HepG2 (cell line): Measurements from ENCODE around the gene CSNK2A1. TPM values are rescaled to one million over a fixed set of nuclear protein-coding genes. Genes with fewer than 3 reads are reported as not detected.

Experiments used
- ATAC-seq: fragments of 200-7000 bp; cut with Tn5 transposase; 3 replicates; pipeline ENCODE4 v1.9.1; 2020; ENCODE audit warnings: mild to moderate bottlenecking, moderate library complexity
- BruUV-seq: library from RNA; stranded (reverse); fragments of 400-500 nt; replicated peaks from 2 replicates; lab custom pipeline; 2021; lab: Mats Ljungman, UMichigan
- CTCF ChIA-PET: fragments of 300-600 bp; formaldehyde crosslinking; extraction: SDS; loops from one replicate; lab custom pipeline; 2021; ENCODE audit warnings: low total read pairs, inconsistent platforms, low intra/inter-chr PET ratio; lab: Yijun Ruan, JAX
- POLR2A ChIA-PET: fragments of 350-600 bp; sonication (Branson Sonifier 250); formaldehyde crosslinking; loops from one replicate; lab custom pipeline; 2020; ENCODE audit warnings: antibody characterized with exemption, inconsistent platforms; lab: Yijun Ruan, JAX
- DNase-seq: peaks from one replicate; pipeline ENCODE4 v3.0.0-alpha.2; 2015; ENCODE audit warnings: low spot score
- FAIRE-seq: peaks from 3 replicates; lab custom pipeline; 2011; peaks lifted over from hg19 to GRCh38; lab: Jason Lieb, UNC
- H2AFZ ChIP-seq: one replicate; pipeline ENCODE4 v1.6.1; 2011; ENCODE audit warnings: low read length, inconsistent platforms
- H3K27ac ChIP-seq: fragments of 300-600 bp; 3 replicates; pipeline ENCODE4 v1.8.0; 2011; ENCODE audit warnings: mixed run types, mild to moderate bottlenecking, mixed read lengths, low read length, inconsistent platforms; ENCODE audit not compliant: insufficient read depth; ENCODE audit errors: extremely low read length
- H3K27me3 ChIP-seq, 2 experiments: fragments of 200-600 bp in 1 of 2; 2 replicates in 1 of 2; 3 replicates in 1 of 2; pipeline versions ENCODE4 v1.6.0 to v1.8.0; 2011; ENCODE audit warnings: low read length in 2 of 2, mild to moderate bottlenecking in 2 of 2, moderate library complexity in 2 of 2, inconsistent platforms in 1 of 2; ENCODE audit not compliant: insufficient read depth in 2 of 2, control insufficient read depth in 1 of 2
- H3K36me3 ChIP-seq, 2 experiments: fragments of 200-600 bp in 1 of 2; replicated peaks in 1 of 2; 2 replicates in 1 of 2; 3 replicates in 1 of 2; pipeline versions ENCODE4 v1.5.1 to v1.8.0; 2011; ENCODE audit warnings: low read length in 2 of 2, inconsistent platforms in 1 of 2; ENCODE audit not compliant: insufficient read depth in 2 of 2, control insufficient read depth in 1 of 2
- H3K4me1 ChIP-seq: 2 replicates; pipeline ENCODE4 v1.5.1; 2012; ENCODE audit warnings: low read length, inconsistent platforms; ENCODE audit not compliant: insufficient read depth
- H3K4me2 ChIP-seq: 2 replicates; pipeline ENCODE4 v1.6.0; 2011; ENCODE audit warnings: low read depth, low read length, inconsistent platforms
- H3K4me3 ChIP-seq, 3 experiments: fragments of 200-600 bp in 1 of 3; sonication (generic), shearing (Covaris generic) in 1 of 3; replicated peaks in 1 of 3; 2 replicates each; pipeline ENCODE4 v1.5.1; 2011 to 2016; ENCODE audit warnings: low read length in 3 of 3, inconsistent platforms in 2 of 3, low read depth in 2 of 3, mild to moderate bottlenecking in 2 of 3, control low read depth in 1 of 3, mixed read lengths in 1 of 3; ENCODE audit not compliant: insufficient read depth in 1 of 3
- H3K79me2 ChIP-seq: one replicate; pipeline ENCODE4 v1.6.1; 2011; ENCODE audit warnings: low read length, inconsistent platforms; ENCODE audit not compliant: insufficient read depth
- H3K9ac ChIP-seq: 2 replicates; pipeline ENCODE4 v1.6.0; 2011; ENCODE audit warnings: mild to moderate bottlenecking, low read depth, low read length, inconsistent platforms; ENCODE audit not compliant: insufficient read depth
- H3K9me3 ChIP-seq: 2 replicates; pipeline ENCODE4 v1.5.1; 2012; ENCODE audit warnings: mild to moderate bottlenecking, low read length
- H4K20me1 ChIP-seq: 2 replicates; pipeline ENCODE4 v1.6.0; 2011; ENCODE audit warnings: inconsistent platforms, mild to moderate bottlenecking, low read length, moderate library complexity; ENCODE audit not compliant: insufficient read depth
- ATF1 ChIP-seq: IDR thresholded peaks from 2 replicates; pipeline ENCODE4 v1.6.1; 2016; ENCODE audit warnings: mild to moderate bottlenecking, control low read depth
- DMAP1 ChIP-seq: IDR thresholded peaks from 2 replicates; pipeline ENCODE4 v1.6.1; 2016
- DR1 ChIP-seq: sonication (generic); formaldehyde crosslinking; IDR thresholded peaks from 2 replicates; pipeline ENCODE4 v1.8.0; 2021; ENCODE audit warnings: mild to moderate bottlenecking, missing genetic modification reagents, inconsistent platforms
- FOXC1 ChIP-seq: sonication (generic); formaldehyde crosslinking; IDR thresholded peaks from 2 replicates; pipeline ENCODE4 v1.8.0; 2022; ENCODE audit warnings: mild to moderate bottlenecking, missing genetic modification reagents, borderline replicate concordance
- GATAD1 ChIP-seq: IDR thresholded peaks from 2 replicates; pipeline ENCODE4 v1.6.1; 2016; ENCODE audit warnings: missing genetic modification reagents, missing compliant biosample characterization
- HMG20B ChIP-seq: conservative IDR thresholded peaks from 2 replicates; pipeline ENCODE4 v1.6.1; 2016; ENCODE audit warnings: missing genetic modification reagents, missing compliant biosample characterization
- PRPF4 ChIP-seq: fragments of 200-400 bp; formaldehyde crosslinking; IDR thresholded peaks from 2 replicates; pipeline ENCODE4 v1.6.1; 2016; ENCODE audit warnings: low read length, low read depth; ENCODE audit not compliant: poor library complexity, severe bottlenecking
- RELA ChIP-seq: sonication (generic); formaldehyde crosslinking; IDR thresholded peaks from 2 replicates; pipeline ENCODE4 v1.4.0; 2020; ENCODE audit warnings: missing genetic modification reagents
- SSRP1 ChIP-seq: IDR thresholded peaks from 2 replicates; pipeline ENCODE4 v1.6.1; 2016; ENCODE audit warnings: control low read depth
- TEAD2 ChIP-seq: sonication (generic); formaldehyde crosslinking; IDR thresholded peaks from 2 replicates; pipeline ENCODE4 v1.9.0; 2021; ENCODE audit warnings: missing genetic modification reagents
- TSC22D2 ChIP-seq: sonication (generic); formaldehyde crosslinking; IDR thresholded peaks from 2 replicates; pipeline ENCODE4 v1.5.1; 2020; ENCODE audit warnings: missing genetic modification reagents, mild to moderate bottlenecking, borderline replicate concordance
- ZNF276 ChIP-seq: sonication (generic); formaldehyde crosslinking; IDR thresholded peaks from 2 replicates; pipeline ENCODE4 v1.4.0; 2020; ENCODE audit warnings: mild to moderate bottlenecking, low read depth, missing genetic modification reagents
- ZNF563 ChIP-seq: sonication (generic); formaldehyde crosslinking; IDR thresholded peaks from 2 replicates; pipeline ENCODE4 v1.8.0; 2022; ENCODE audit warnings: mild to moderate bottlenecking, moderate library complexity, missing genetic modification reagents
- ZNF644 ChIP-seq: IDR thresholded peaks from 2 replicates; pipeline ENCODE4 v1.6.1; 2016; ENCODE audit warnings: low read depth
- ZSCAN25 ChIP-seq: sonication (generic); formaldehyde crosslinking; IDR thresholded peaks from 2 replicates; pipeline ENCODE4 v1.8.0; 2022; ENCODE audit warnings: mild to moderate bottlenecking, missing genetic modification reagents
- ZSCAN9 ChIP-seq: IDR thresholded peaks from 2 replicates; pipeline ENCODE4 v1.6.1; 2016; ENCODE audit warnings: borderline replicate concordance
- WGBS: methylation state at CpG from one replicate; pipeline ENCODE4 v1.1.6; 2017; ENCODE audit warnings: low lambda C conversion rate; 5-methylcytosine and 5-hydroxymethylcytosine counted together
- in situ Hi-C: cut with HindIII; loops from 2 replicates; pipeline ENCODE4 v1.10.0; 2017; ENCODE audit warnings: low pct_unique_long_range_greater_than_20kb; ENCODE audit not compliant: extremely low pct_ligation_motif_present
- intact Hi-C: fragments of 100-400 bp; cut with micrococcal nuclease; formaldehyde crosslinking; loops from one replicate; pipeline ENCODE4 v1.10.0; 2022; ENCODE audit not compliant: unreplicated experiment
- polyA plus RNA-seq, 8 experiments: library from polyadenylated mRNA; depleted of rRNA in 3 of 8; stranded (reverse) in 7 of 8; unstranded in 1 of 8; fragments of >200 nt; fragmentation: Illumina TruSeq in 4 of 8; extraction: Trizol in 4 of 8; gene quantifications; 2 replicates each; pipeline versions ENCODE4 v1.2.1 to v1.2.3, GENCODE V29; 2011 to 2016; ENCODE audit warnings: low read depth in 4 of 8, missing spikeins in 1 of 8, mixed read lengths in 1 of 8; ENCODE audit not compliant: insufficient read depth in 1 of 8
- total RNA-seq, 5 experiments: library from RNA; depleted of rRNA; stranded (reverse); fragments of >200 nt; fragmentation: Illumina TruSeq; extraction: Trizol; gene quantifications; 2 replicates each; pipeline ENCODE4 v1.2.3, GENCODE V29; 2016; ENCODE audit warnings: low read depth in 1 of 5
- TF ChIP-seq, protein P1 (sequence below): IDR thresholded peaks from 2 replicates; pipeline ENCODE4 v1.6.1; 2016; ENCODE audit warnings: low read depth
- TF ChIP-seq, protein P2 (sequence below): sonication (generic); formaldehyde crosslinking; IDR thresholded peaks from 2 replicates; pipeline ENCODE4 v1.4.0; 2020; ENCODE audit warnings: missing genetic modification reagents
- TF ChIP-seq, protein P3 (sequence below): sonication (generic); formaldehyde crosslinking; IDR thresholded peaks from 2 replicates; pipeline ENCODE4 v1.8.0; 2023; ENCODE audit warnings: mild to moderate bottlenecking, missing genetic modification reagents
- TF ChIP-seq, protein P4 (sequence below): sonication (generic); formaldehyde crosslinking; IDR thresholded peaks from 2 replicates; pipeline ENCODE4 v1.5.0; 2020; ENCODE audit warnings: mild to moderate bottlenecking, missing genetic modification reagents, moderate library complexity

The CSNK2A1 gene
- total and polyA plus RNA-seq, 2 of the 13 experiments (the other 11 are each of a cell fraction or from before 2014, with no cell fraction given) = 153 to 231 TPM

- intact Hi-C loops = no loop called here
- H3K27ac ChIP-seq = no peak overlapping the region
- 39% methylated on average over 12 of the region's 12 CpGs for WGBS
- TF ChIP-seq ATF1 (peak; percentile 67), RELA (CRISPR knock-in tag) (no peak), PRPF4 (no peak), ZSCAN9 (CRISPR knock-in tag) (no peak), DR1 (CRISPR knock-in tag) (no peak), ZNF563 (CRISPR knock-in tag) (no peak), DMAP1 (CRISPR knock-in tag) (no peak), FOXC1 (no peak), SSRP1 (no peak), TSC22D2 (CRISPR knock-in tag) (no peak), ZNF644 (CRISPR knock-in tag) (0 out of 2 replicates have a peak, but pooled peaks have one; percentile 45), ZSCAN25 (no peak), TEAD2 (CRISPR knock-in tag) (no peak), ZNF276 (CRISPR knock-in tag) (no peak), GATAD1 (no peak), HMG20B (no peak)
- TF ChIP-seq, protein P1, sequence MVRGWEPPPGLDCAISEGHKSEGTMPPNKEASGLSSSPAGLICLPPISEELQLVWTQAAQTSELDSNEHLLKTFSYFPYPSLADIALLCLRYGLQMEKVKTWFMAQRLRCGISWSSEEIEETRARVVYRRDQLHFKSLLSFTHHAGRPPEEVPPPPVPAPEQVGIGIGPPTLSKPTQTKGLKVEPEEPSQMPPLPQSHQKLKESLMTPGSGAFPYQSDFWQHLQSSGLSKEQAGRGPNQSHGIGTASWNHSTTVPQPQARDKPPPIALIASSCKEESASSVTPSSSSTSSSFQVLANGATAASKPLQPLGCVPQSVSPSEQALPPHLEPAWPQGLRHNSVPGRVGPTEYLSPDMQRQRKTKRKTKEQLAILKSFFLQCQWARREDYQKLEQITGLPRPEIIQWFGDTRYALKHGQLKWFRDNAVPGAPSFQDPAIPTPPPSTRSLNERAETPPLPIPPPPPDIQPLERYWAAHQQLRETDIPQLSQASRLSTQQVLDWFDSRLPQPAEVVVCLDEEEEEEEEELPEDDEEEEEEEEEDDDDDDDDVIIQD (CRISPR knock-in tag) = 0 out of 2 replicates have a peak, but pooled peaks have one; percentile 22
- TF ChIP-seq, protein P2, sequence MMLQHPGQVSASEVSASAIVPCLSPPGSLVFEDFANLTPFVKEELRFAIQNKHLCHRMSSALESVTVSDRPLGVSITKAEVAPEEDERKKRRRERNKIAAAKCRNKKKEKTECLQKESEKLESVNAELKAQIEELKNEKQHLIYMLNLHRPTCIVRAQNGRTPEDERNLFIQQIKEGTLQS (CRISPR knock-in tag) = peak; percentile 47; the same call in 1 of the 2 replicates
- TF ChIP-seq, protein P3, sequence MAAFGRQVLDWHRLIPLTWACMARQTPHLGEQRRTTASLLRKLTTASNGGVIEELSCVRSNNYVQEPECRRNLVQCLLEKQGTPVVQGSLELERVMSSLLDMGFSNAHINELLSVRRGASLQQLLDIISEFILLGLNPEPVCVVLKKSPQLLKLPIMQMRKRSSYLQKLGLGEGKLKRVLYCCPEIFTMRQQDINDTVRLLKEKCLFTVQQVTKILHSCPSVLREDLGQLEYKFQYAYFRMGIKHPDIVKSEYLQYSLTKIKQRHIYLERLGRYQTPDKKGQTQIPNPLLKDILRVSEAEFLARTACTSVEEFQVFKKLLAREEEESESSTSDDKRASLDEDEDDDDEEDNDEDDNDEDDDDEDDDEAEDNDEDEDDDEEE (CRISPR knock-in tag) = no peak
- TF ChIP-seq, protein P4, sequence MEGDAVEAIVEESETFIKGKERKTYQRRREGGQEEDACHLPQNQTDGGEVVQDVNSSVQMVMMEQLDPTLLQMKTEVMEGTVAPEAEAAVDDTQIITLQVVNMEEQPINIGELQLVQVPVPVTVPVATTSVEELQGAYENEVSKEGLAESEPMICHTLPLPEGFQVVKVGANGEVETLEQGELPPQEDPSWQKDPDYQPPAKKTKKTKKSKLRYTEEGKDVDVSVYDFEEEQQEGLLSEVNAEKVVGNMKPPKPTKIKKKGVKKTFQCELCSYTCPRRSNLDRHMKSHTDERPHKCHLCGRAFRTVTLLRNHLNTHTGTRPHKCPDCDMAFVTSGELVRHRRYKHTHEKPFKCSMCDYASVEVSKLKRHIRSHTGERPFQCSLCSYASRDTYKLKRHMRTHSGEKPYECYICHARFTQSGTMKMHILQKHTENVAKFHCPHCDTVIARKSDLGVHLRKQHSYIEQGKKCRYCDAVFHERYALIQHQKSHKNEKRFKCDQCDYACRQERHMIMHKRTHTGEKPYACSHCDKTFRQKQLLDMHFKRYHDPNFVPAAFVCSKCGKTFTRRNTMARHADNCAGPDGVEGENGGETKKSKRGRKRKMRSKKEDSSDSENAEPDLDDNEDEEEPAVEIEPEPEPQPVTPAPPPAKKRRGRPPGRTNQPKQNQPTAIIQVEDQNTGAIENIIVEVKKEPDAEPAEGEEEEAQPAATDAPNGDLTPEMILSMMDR (CRISPR knock-in tag) = peak; percentile 48
These were observed 33.7 kb upstream of the CSNK2A1 start for GRCh38 chr20:577167-577791.

More at GRCh38 chr20:577167-577791, 33.7 kb upstream of the CSNK2A1 start:
- peaks cover 14 to 31% of the 10 kb centered on the region in 2 experiments for H3K27me3 ChIP-seq
- H4K20me1 ChIP-seq = no peaks in the 10 kb centered on the region
- no peak overlapping the region for H3K4me3 ChIP-seq
- no peak overlapping the region for H2AFZ ChIP-seq
- H3K9ac ChIP-seq = no peak overlapping the region
- H3K4me1 ChIP-seq = no peaks in the 10 kb centered on the region
- no peaks in the 10 kb centered on the region for H3K36me3 ChIP-seq
- POLR2A ChIA-PET = no interaction called here
- no peaks in the 10 kb centered on the region for H3K79me2 ChIP-seq
- CTCF ChIA-PET = no interaction called here
- no TSS peak for BruUV-seq
- peak; percentile 82 for FAIRE-seq
- 0 out of 2 replicates have a peak overlapping the region, but pooled peaks have one; percentile 6 for H3K4me2 ChIP-seq
- in situ Hi-C loops = no loop called here
- peak; percentile 79 for ATAC-seq
- peak; percentile 70 for DNase-seq
- no peaks in the 10 kb centered on the region for H3K9me3 ChIP-seq
